HCT116 (cell line): ENCODE results near the gene HNF4A. TPM values are rescaled to one million over a fixed set of nuclear protein-coding genes. Genes with fewer than 3 reads are reported as not detected.

Source experiments
- ATAC-seq: fragments of 200-7000 bp; cut with Tn5 transposase; 2 replicates; pipeline ENCODE4 v1.9.1; 2020; ENCODE audit warnings: mild to moderate bottlenecking, moderate library complexity
- BruUV-seq: library from RNA; stranded (reverse); fragments of 400-500 nt; replicated peaks from 2 replicates; lab custom pipeline; 2021; lab: Mats Ljungman, UMichigan
- CTCF ChIA-PET: fragments of 300-600 bp; sonication (Branson Sonifier 250); formaldehyde crosslinking; loops from one replicate; lab custom pipeline; 2021; ENCODE audit warnings: antibody characterized with exemption; lab: Charles Lee
- POLR2A ChIA-PET: fragments of 300-600, 350-600 bp; sonication (Branson Sonifier 250); formaldehyde crosslinking; loops from one replicate; lab custom pipeline; 2021; ENCODE audit warnings: antibody characterized with exemption; lab: Charles Lee
- RAD21 ChIA-PET, 2 experiments: fragments of 300-600 bp; sonication (Branson Sonifier 250); formaldehyde crosslinking; loops; one replicate each; lab custom pipeline; 2023; ENCODE audit warnings: low total read pairs in 2 of 2; ENCODE audit not compliant: uncharacterized antibody in 2 of 2, unreplicated experiment in 2 of 2, low non-redundant PET in 1 of 2; lab: Charles Lee
- DNase-seq: peaks from one replicate; pipeline ENCODE4 v3.0.0-alpha.2; 2010; ENCODE audit warnings: low read depth, low spot score
- H2AFZ ChIP-seq: fragments of 200-600 bp; shearing (Covaris generic), sonication (generic); 2 replicates; pipeline ENCODE4 v1.6.1; 2017; ENCODE audit warnings: low read depth, mixed run types, mixed read lengths, antibody characterized with exemption, low read length; ENCODE audit not compliant: poor library complexity, severe bottlenecking
- H3K27ac ChIP-seq: 2 replicates; pipeline ENCODE4 v1.5.1; 2012; ENCODE audit warnings: low read depth, low read length
- H3K27me3 ChIP-seq: fragments of 200-600 bp; sonication (generic); 2 replicates; pipeline ENCODE4 v1.6.1; 2016; ENCODE audit warnings: mixed run types, low read length, mixed read lengths; ENCODE audit not compliant: insufficient read depth
- H3K36me3 ChIP-seq, 2 experiments: fragments of 200-500 bp in 1 of 2; fragments of 200-600 bp in 1 of 2; sonication (Bioruptor generic) in 1 of 2; sonication (generic) in 1 of 2; 2 replicates each; pipeline versions ENCODE4 v1.5.1 to v1.6.1; 2014 to 2016; ENCODE audit warnings: low read length in 2 of 2, inconsistent platforms in 1 of 2, mixed read lengths in 1 of 2, mixed run types in 1 of 2; ENCODE audit not compliant: insufficient read depth in 2 of 2, control insufficient read depth in 1 of 2
- H3K4me1 ChIP-seq, 2 experiments: fragments of 200-600 bp in 1 of 2; sonication (generic) in 1 of 2; 2 replicates each; pipeline versions ENCODE4 v1.5.1 to v1.6.1; 2012 to 2017; ENCODE audit warnings: low read length in 2 of 2, inconsistent platforms in 1 of 2, mild to moderate bottlenecking in 1 of 2, mixed read lengths in 1 of 2, mixed run types in 1 of 2, moderate library complexity in 1 of 2; ENCODE audit not compliant: insufficient read depth in 2 of 2, control insufficient read depth in 1 of 2
- H3K4me2 ChIP-seq: fragments of 200-600 bp; sonication (generic); 2 replicates; pipeline ENCODE4 v1.6.1; 2017; ENCODE audit warnings: mixed run types, low read length, mixed read lengths
- H3K4me3 ChIP-seq, 2 experiments: fragments of 200-600 bp in 1 of 2; sonication (generic) in 1 of 2; replicated peaks in 1 of 2; 2 replicates each; pipeline ENCODE4 v1.5.1; 2011 to 2016; ENCODE audit warnings: low read length in 2 of 2, control low read depth in 1 of 2, low read depth in 1 of 2, mild to moderate bottlenecking in 1 of 2, mixed read lengths in 1 of 2, mixed run types in 1 of 2
- H3K79me2 ChIP-seq: fragments of 200-600 bp; sonication (generic); 2 replicates; pipeline ENCODE4 v1.6.1; 2017; ENCODE audit warnings: mild to moderate bottlenecking, mixed run types, low read length, moderate library complexity, mixed read lengths; ENCODE audit not compliant: insufficient read depth
- H3K9ac ChIP-seq: fragments of 200-600 bp; sonication (generic); 2 replicates; pipeline ENCODE4 v1.6.1; 2016; ENCODE audit warnings: low read length, mixed read lengths
- H3K9me2 ChIP-seq: fragments of 200-600 bp; sonication (generic), shearing (Covaris generic); 2 replicates; pipeline ENCODE4 v1.6.1; 2017; ENCODE audit warnings: mixed run types, mild to moderate bottlenecking, moderate library complexity; ENCODE audit not compliant: insufficient read depth
- H3K9me3 ChIP-seq, 2 experiments: fragments of 200-500 bp in 1 of 2; fragments of 200-600 bp in 1 of 2; sonication (Bioruptor generic) in 1 of 2; sonication (generic) in 1 of 2; 2 replicates each; pipeline ENCODE4 v1.6.1; 2014 to 2017; ENCODE audit warnings: low read length in 2 of 2, mixed read lengths in 2 of 2, inconsistent platforms in 1 of 2, low read depth in 1 of 2, mild to moderate bottlenecking in 1 of 2, mixed run types in 1 of 2, moderate library complexity in 1 of 2; ENCODE audit not compliant: control insufficient read depth in 1 of 2, insufficient read depth in 1 of 2
- H4K20me1 ChIP-seq: fragments of 200-600 bp; sonication (generic), shearing (Covaris generic); 2 replicates; pipeline ENCODE4 v1.6.1; 2017; ENCODE audit warnings: mixed run types, mild to moderate bottlenecking, moderate library complexity; ENCODE audit not compliant: insufficient read depth
- FOSL1 ChIP-seq: IDR thresholded peaks from 2 replicates; pipeline ENCODE4 v1.6.1; 2012; ENCODE audit warnings: low read depth
- POLR2A ChIP-seq: IDR thresholded peaks from 2 replicates; pipeline ENCODE4 v1.7.0; 2011; ENCODE audit warnings: borderline replicate concordance; ENCODE audit not compliant: insufficient read depth, insufficient read length; ENCODE audit errors: extremely low read depth
- POLR2AphosphoS5 ChIP-seq: IDR thresholded peaks from 2 replicates; pipeline ENCODE4 v1.6.1; 2011; ENCODE audit warnings: mild to moderate bottlenecking, low read depth, low read length, moderate library complexity
- SP1 ChIP-seq: IDR thresholded peaks from 2 replicates; pipeline ENCODE4 v1.6.1; 2012; ENCODE audit warnings: low read depth
- TCF7L2 ChIP-seq: IDR thresholded peaks from 2 replicates; pipeline ENCODE4 v1.7.0; 2011; ENCODE audit warnings: borderline replicate concordance, inconsistent platforms; ENCODE audit not compliant: insufficient read depth, insufficient read length; ENCODE audit errors: extremely low read depth
- YY1 ChIP-seq: IDR thresholded peaks from 2 replicates; pipeline ENCODE4 v1.6.1; 2011; ENCODE audit warnings: low read length, low read depth, moderate library complexity, mild to moderate bottlenecking; ENCODE audit not compliant: insufficient replicate concordance; ENCODE audit errors: extremely low read depth
- ZNF274 ChIP-seq: fragments of 200-500 bp; sonication (Bioruptor generic); IDR thresholded peaks from 2 replicates; pipeline ENCODE4 v1.6.1; 2014; ENCODE audit warnings: mild to moderate bottlenecking, low read depth, low read length, inconsistent platforms
- intact Hi-C: fragments of 100-400 bp; cut with micrococcal nuclease; formaldehyde crosslinking; loops from 2 replicates; pipeline ENCODE4 v1.10.0; 2022
- total RNA-seq: library from RNA; stranded (reverse); gene quantifications from one replicate; pipeline ENCODE4 v1.2.1, GENCODE V29; 2021; ENCODE audit not compliant: unreplicated experiment
- TF ChIP-seq, protein P1 (sequence below): IDR thresholded peaks from 2 replicates; pipeline ENCODE4 v1.6.1; 2012
- TF ChIP-seq, protein P2 (sequence below), 3 experiments: fragments of 200-600 bp in 1 of 3; sonication (generic) in 1 of 3; IDR thresholded peaks in 2 of 3; conservative IDR thresholded peaks in 1 of 3; 2 replicates each; pipeline ENCODE4 v1.5.1; 2012 to 2017; ENCODE audit warnings: low read depth in 2 of 3, low read length in 2 of 3, antibody characterized with exemption in 1 of 3, borderline replicate concordance in 1 of 3, control low read depth in 1 of 3, mild to moderate bottlenecking in 1 of 3, mixed read lengths in 1 of 3, mixed run types in 1 of 3, moderate library complexity in 1 of 3; ENCODE audit not compliant: insufficient read depth in 1 of 3

HNF4A gene
- total RNA-seq, 1 experiment from 2014 or later, result 7.4 TPM

DNA sequence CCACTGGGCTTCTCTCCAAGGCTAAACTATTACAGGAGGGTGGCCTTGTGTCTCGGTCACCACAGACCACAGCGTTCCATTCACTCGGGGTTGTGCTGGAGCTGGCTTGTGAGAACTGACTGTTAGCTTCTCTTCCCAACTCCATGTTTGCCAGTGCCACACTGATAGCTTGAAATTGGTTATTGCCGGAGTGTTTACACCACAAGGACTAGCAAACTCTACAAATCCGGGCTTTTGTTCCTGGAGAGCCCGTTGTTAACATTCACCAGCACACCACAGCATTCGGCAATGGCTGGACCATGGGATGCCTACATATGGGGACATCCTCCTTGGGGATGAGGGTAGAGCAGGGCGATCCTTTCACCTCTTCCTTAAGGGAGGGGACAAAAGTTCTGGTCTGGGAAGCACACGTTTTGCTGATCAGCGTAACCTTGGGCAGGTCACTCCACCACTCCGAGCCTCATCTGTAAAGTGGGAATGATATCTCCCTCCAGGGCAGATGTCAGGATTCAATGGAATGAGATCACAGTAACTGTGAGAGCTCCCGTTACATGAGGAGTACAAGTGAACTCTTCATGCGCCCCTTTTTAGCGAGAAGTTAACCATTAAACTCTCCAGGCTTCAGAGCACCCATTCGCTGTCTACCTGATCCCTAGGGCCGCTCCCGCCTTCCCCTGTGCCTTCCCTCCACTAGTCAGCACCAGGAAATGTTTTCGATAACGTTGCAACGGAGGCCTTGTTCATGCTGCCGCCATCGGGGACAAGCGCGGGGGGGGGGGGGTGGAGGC is 78.4 kb downstream of the HNF4A start:
- CTCF ChIA-PET, result no interaction called here
- Histone ChIP-seq H3K4me1 (no peaks in the 10 kb centered on the region), H3K9me2 (no peaks in the 10 kb centered on the region), H3K79me2 (no peaks in the 10 kb centered on the region), H3K4me3 (no peak overlapping the region), H3K36me3 (no peaks in the 10 kb centered on the region), H2AFZ (no peak overlapping the region), H3K9me3 (no peaks in the 10 kb centered on the region), H3K9ac (no peak overlapping the region), H4K20me1 (no peaks in the 10 kb centered on the region), H3K4me2 (no peak overlapping the region), H3K27me3 (no peaks in the 10 kb centered on the region), H3K27ac (no peak overlapping the region)
- POLR2A ChIA-PET, result no interaction called here
- ATAC-seq, result no peak
- intact Hi-C loops, result no loop called here
- no peak for DNase-seq
- no peak for TF ChIP-seq ZNF274
- TF ChIP-seq, protein P1, sequence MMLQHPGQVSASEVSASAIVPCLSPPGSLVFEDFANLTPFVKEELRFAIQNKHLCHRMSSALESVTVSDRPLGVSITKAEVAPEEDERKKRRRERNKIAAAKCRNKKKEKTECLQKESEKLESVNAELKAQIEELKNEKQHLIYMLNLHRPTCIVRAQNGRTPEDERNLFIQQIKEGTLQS, result no peak
- no peak for TF ChIP-seq FOSL1
- no peak for TF ChIP-seq SP1
- no peak for TF ChIP-seq POLR2AphosphoS5
- TF ChIP-seq TCF7L2, result no peak
- TF ChIP-seq, protein P2, sequence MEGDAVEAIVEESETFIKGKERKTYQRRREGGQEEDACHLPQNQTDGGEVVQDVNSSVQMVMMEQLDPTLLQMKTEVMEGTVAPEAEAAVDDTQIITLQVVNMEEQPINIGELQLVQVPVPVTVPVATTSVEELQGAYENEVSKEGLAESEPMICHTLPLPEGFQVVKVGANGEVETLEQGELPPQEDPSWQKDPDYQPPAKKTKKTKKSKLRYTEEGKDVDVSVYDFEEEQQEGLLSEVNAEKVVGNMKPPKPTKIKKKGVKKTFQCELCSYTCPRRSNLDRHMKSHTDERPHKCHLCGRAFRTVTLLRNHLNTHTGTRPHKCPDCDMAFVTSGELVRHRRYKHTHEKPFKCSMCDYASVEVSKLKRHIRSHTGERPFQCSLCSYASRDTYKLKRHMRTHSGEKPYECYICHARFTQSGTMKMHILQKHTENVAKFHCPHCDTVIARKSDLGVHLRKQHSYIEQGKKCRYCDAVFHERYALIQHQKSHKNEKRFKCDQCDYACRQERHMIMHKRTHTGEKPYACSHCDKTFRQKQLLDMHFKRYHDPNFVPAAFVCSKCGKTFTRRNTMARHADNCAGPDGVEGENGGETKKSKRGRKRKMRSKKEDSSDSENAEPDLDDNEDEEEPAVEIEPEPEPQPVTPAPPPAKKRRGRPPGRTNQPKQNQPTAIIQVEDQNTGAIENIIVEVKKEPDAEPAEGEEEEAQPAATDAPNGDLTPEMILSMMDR (IDR thresholded peaks at IDR 0.05 in 2 of 3, conservative IDR thresholded peaks at IDR 0.05 in 1 of 3; ENCODE audit: borderline replicate concordance in 1 of 3, insufficient read depth in 1 of 3, low read depth in 2 of 3, low read length in 2 of 3), result no peak
- no peak for TF ChIP-seq POLR2A
- no peak for TF ChIP-seq YY1
- RAD21 ChIA-PET, result no interaction called here
- BruUV-seq, result no TSS peak
